OCI-LY3 (cell line): ENCODE results near the gene DSC3.

Experiments
- H2AFZ ChIP-seq: fragments of 200-600, 300-600 bp; shearing (Covaris generic); 2 replicates; pipeline ENCODE4 v1.6.0; 2014; ENCODE audit warnings: antibody characterized with exemption, low read depth, low read length
- H3K27ac ChIP-seq: fragments of 200-600, 300-600 bp; sonication (generic); 2 replicates; pipeline ENCODE4 v1.5.1; 2014; ENCODE audit warnings: mild to moderate bottlenecking, low read length, moderate library complexity, mixed read lengths
- H3K27me3 ChIP-seq: fragments of 200-600, 300-600 bp; sonication (generic); 2 replicates; pipeline ENCODE4 v1.6.1; 2014; ENCODE audit warnings: low read depth, low read length, mixed read lengths
- H3K36me3 ChIP-seq: fragments of 200-600, 300-600 bp; sonication (generic); replicated peaks from 2 replicates; pipeline ENCODE3; 2014; ENCODE audit warnings: low read depth, low read length, mixed read lengths
- H3K4me1 ChIP-seq: fragments of 300-600, 200-600 bp; sonication (generic); 2 replicates; pipeline ENCODE4 v1.6.1; 2014; ENCODE audit warnings: low read length, mixed read lengths
- H3K4me2 ChIP-seq: fragments of 200-600, 300-600 bp; sonication (generic); 2 replicates; pipeline ENCODE4 v1.6.1; 2014; ENCODE audit warnings: low read length, mixed read lengths
- H3K4me3 ChIP-seq: fragments of 300-600, 200-600 bp; sonication (generic); 2 replicates; pipeline ENCODE4 v1.5.1; 2014; ENCODE audit warnings: antibody characterized with exemption, mild to moderate bottlenecking, low read length, moderate library complexity
- H3K79me2 ChIP-seq: fragments of 300-600, 200-600 bp; shearing (Covaris generic); 2 replicates; pipeline ENCODE4 v1.6.1; 2014; ENCODE audit warnings: mild to moderate bottlenecking, low read length, mixed read lengths
- H3K9ac ChIP-seq: fragments of 300-600, 200-600 bp; shearing (Covaris generic); 2 replicates; pipeline ENCODE4 v1.6.0; 2014; ENCODE audit warnings: mild to moderate bottlenecking, low read length, moderate library complexity
- H3K9me3 ChIP-seq: fragments of 200-600, 300-600 bp; shearing (Covaris generic); 2 replicates; pipeline ENCODE4 v1.6.1; 2014; ENCODE audit warnings: low read length, mixed read lengths; ENCODE audit not compliant: insufficient read depth
- H4K20me1 ChIP-seq: fragments of 200-600, 300-600 bp; sonication (generic); 2 replicates; pipeline ENCODE4 v1.6.1; 2016; ENCODE audit warnings: low read length, mixed read lengths; ENCODE audit not compliant: insufficient read depth
- EZH2phosphoT487 ChIP-seq: fragments of 200-600 bp; shearing (Covaris generic); IDR thresholded peaks from 2 replicates; pipeline ENCODE4 v1.6.1; 2018; ENCODE audit warnings: antibody characterized with exemption, mixed run types, low read depth
- TF ChIP-seq, protein P1 (sequence below): fragments of 200-600, 300-600 bp; sonication (generic); IDR thresholded peaks from 2 replicates; pipeline ENCODE4 v1.5.1; 2014; ENCODE audit warnings: antibody characterized with exemption, low read length, low read depth

The DSC3 gene

DNA sequence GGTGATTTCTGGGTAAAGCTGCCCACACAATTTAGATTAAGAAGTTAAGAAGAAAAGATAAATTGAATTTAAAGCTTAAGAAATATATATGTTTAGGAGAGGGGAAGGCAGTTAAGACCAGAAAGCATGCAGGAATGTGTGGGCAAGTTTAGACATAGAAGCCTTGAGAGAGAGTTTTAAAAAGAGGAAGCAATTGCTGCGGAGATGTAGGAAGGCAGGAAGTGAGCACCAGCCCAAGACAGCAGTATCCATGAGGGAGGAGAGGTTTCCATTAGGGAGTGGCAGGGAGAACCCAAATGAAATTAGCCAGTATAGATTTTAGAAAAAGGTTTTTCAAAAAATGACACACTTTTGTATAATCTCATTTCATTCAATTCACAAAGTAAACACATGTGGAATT, 35.3 kb upstream of the DSC3 start:
- Histone ChIP-seq H2AFZ (no peak overlapping the region), H3K79me2 (no peaks in the 10 kb centered on the region), H3K9ac (no peak overlapping the region), H3K27me3 (no peaks in the 10 kb centered on the region), H3K4me1 (no peaks in the 10 kb centered on the region), H3K4me2 (no peak overlapping the region), H3K27ac (no peak overlapping the region), H3K9me3 (no peaks in the 10 kb centered on the region), H4K20me1 (no peaks in the 10 kb centered on the region), H3K36me3 (no peaks in the 10 kb centered on the region), H3K4me3 (no peak overlapping the region)
- TF ChIP-seq, protein P1, sequence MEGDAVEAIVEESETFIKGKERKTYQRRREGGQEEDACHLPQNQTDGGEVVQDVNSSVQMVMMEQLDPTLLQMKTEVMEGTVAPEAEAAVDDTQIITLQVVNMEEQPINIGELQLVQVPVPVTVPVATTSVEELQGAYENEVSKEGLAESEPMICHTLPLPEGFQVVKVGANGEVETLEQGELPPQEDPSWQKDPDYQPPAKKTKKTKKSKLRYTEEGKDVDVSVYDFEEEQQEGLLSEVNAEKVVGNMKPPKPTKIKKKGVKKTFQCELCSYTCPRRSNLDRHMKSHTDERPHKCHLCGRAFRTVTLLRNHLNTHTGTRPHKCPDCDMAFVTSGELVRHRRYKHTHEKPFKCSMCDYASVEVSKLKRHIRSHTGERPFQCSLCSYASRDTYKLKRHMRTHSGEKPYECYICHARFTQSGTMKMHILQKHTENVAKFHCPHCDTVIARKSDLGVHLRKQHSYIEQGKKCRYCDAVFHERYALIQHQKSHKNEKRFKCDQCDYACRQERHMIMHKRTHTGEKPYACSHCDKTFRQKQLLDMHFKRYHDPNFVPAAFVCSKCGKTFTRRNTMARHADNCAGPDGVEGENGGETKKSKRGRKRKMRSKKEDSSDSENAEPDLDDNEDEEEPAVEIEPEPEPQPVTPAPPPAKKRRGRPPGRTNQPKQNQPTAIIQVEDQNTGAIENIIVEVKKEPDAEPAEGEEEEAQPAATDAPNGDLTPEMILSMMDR: no peak
- no peak for TF ChIP-seq EZH2phosphoT487

DNA sequence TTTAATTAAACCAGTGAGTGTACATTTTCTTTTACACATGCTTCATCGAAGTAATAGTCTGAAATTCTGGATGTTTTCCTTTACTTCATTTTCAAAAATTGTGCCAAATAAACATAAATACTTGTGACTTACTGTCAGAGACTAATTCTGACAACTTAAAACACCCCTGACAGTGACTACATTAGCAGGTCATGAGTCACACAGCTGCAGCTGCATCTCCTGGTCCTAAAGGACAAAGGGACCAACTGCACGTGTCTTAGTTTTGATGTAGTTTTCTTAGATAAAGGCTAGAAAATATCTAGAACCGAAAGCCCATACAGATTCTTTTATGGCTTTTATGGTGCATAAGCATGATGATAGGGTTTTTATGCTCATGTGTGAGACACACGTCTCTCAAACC, 29.6 kb upstream of the DSC3 start:
- Histone ChIP-seq H3K27me3 (no peaks in the 10 kb centered on the region), H3K4me1 (no peaks in the 10 kb centered on the region), H3K79me2 (no peaks in the 10 kb centered on the region), H3K27ac (no peak overlapping the region), H2AFZ (no peak overlapping the region), H3K4me2 (no peak overlapping the region), H3K9me3 (no peaks in the 10 kb centered on the region), H4K20me1 (no peaks in the 10 kb centered on the region), H3K9ac (no peak overlapping the region), H3K36me3 (no peaks in the 10 kb centered on the region), H3K4me3 (no peak overlapping the region)
- no peak for TF ChIP-seq EZH2phosphoT487
- TF ChIP-seq, protein P1: no peak

DNA sequence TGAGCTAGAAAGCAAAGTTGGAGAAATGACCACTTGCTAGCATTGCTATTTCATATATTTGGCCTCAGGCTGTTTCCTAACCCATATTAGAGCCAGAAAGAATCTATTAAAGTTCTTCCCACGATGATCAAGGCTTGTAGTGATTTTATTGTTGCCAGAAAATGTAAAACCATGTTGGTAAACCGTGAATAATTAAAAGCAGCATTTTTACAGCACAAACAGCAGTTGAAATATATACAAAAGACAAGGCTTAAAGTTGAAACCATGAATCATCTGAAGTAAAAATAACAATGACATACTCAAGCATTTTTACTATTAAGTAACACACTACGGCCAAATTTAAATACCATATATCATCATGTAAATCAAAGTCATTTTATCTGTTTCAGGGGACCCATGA, 27.7 kb upstream of the DSC3 start:
- H3K36me3 ChIP-seq: no peaks in the 10 kb centered on the region
- H3K4me3 ChIP-seq: no peak overlapping the region
- no peak overlapping the region for H3K27ac ChIP-seq
- H3K4me2 ChIP-seq: no peak overlapping the region
- H4K20me1 ChIP-seq: no peaks in the 10 kb centered on the region
- no peaks in the 10 kb centered on the region for H3K4me1 ChIP-seq
- no peaks in the 10 kb centered on the region for H3K27me3 ChIP-seq
- no peak overlapping the region for H2AFZ ChIP-seq
- no peaks in the 10 kb centered on the region for H3K9me3 ChIP-seq
- H3K79me2 ChIP-seq: no peaks in the 10 kb centered on the region
- TF ChIP-seq EZH2phosphoT487: no peak
- TF ChIP-seq, protein P1: no peak
- H3K9ac ChIP-seq: no peak overlapping the region

DNA sequence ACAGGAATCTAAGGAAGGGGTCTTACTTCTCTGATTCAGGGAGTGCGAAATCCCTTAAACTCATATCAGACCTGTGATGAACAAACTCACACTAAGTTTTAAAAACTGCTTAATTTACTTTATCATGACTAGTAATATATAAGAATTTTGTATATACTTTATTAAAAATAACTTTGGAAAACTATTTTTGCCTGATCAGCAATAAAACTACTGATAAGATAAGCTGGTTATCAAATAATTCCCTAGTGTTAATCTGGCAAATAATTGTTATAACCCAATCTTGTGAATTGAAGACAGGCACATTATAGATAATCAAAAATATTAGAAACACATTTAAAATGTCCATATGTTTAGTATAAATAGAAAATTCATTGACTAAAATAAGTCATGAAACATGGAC, 23.7 kb upstream of the DSC3 start:
- Histone ChIP-seq H4K20me1 (no peaks in the 10 kb centered on the region), H3K79me2 (no peaks in the 10 kb centered on the region), H3K36me3 (no peaks in the 10 kb centered on the region), H3K27ac (no peak overlapping the region), H3K4me2 (no peak overlapping the region), H3K27me3 (no peaks in the 10 kb centered on the region), H3K9ac (no peak overlapping the region), H3K9me3 (no peaks in the 10 kb centered on the region), H2AFZ (no peak overlapping the region), H3K4me3 (no peak overlapping the region), H3K4me1 (no peaks in the 10 kb centered on the region)
- TF ChIP-seq, protein P1: no peak
- no peak for TF ChIP-seq EZH2phosphoT487
